Dedifferentiated amniotic fluid mesenchymal stem cell (primary cell): ENCODE measurements around the gene PRR19.
"Not testable (repeated sequence)": the region's sequence is repeated elsewhere in the genome, so short reads cannot be mapped to it uniquely, and the experiment has no call there.

Experiments
- DNase-seq: peaks from one replicate; pipeline ENCODE4 v3.0.0-alpha.2; 2016; ENCODE audit errors: extremely low spot score

PRR19 gene, protein sequence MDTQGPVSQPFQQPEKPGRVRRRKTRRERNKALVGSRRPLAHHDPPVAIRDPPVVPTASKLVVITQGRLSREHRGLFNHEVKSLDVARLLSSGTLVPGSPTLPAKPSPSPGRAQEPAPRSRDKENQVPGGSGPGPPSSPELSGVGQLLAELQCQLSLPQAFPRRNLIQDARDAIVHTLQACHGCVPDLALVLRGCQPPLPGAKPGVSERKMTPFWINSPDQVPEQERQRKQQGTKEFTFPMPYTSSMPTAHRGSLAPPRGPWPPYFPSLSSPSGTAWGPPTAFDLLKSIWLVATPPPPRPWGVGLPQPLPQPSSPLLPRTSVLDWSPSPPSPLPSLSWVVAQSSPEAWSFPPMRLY

DNA sequence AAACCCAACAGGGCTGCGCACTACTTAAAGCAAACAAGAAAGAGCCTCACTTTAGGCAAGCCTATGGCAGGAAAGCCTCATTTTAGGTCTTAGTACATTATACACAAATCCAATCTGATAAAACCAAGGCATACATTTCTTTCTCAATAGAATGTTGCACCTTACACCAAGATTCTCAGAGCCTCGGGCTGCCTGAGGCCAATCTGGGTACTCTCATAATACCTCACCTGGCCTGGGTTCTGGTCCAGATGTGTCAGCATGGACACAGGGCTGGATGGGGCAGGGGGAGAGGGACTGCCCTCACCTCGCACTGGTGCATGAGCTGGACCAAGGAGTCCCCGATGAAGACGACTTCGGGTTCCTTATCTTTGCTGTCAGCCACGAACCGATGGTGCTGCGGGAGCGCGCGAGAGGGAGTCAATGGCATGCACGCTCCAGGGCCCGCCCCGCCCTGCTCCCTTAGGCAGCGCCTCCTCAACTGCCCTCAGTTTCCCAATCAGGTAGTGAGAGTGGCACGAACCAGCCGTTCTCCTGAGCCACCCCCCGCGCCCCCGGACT, at the start of gene PRR19:
Gene PRR19, plus strand, starts transcription at position 487 of the 558 bp plus-strand sequence. CDS start 7,453 bp downstream, outside the sequence.
- no peak for DNase-seq

DNA sequence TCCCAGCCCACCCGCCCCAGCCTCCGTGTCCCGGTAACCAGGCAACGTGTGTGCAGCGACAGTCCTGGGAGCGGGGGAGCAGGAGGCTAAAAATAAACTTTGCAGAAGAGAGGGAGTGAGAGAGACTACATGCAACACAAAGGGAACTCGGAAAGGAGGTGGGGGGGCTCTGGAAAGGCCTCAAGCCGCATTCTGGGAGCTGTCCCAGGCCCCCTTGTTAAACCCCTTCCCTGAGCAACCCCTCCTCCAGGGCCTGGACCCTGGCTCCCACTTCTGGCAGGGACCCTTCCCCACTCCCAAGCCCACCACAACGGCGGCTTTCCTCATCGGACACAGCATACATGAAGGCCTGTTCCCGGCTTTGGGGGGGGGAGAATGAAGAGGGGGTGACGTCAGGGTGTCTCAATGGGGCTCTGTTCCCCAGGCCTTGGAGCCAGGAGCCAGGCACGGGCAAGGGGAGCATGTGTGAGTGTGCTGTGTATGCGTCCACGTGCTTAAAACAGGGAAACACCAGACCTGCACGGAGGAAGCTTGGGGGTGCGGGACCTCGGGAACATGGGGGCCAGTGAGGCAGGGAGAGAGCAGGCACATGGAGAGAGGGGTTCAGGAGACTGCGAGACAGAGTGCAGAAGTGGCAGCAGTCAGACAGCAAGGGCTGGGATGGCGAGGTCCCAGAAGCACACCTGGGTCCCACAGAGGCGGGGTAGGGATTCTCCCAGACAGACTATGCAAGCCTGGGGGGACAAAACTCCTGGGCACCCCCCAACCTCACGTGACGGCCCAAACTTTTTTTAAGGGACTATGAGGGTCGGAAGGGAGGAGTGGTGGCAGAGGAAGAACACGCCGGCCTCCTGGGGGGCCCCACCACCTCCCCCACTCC, 49.3 kb upstream of the PRR19 start:
- no peak for DNase-seq

DNA sequence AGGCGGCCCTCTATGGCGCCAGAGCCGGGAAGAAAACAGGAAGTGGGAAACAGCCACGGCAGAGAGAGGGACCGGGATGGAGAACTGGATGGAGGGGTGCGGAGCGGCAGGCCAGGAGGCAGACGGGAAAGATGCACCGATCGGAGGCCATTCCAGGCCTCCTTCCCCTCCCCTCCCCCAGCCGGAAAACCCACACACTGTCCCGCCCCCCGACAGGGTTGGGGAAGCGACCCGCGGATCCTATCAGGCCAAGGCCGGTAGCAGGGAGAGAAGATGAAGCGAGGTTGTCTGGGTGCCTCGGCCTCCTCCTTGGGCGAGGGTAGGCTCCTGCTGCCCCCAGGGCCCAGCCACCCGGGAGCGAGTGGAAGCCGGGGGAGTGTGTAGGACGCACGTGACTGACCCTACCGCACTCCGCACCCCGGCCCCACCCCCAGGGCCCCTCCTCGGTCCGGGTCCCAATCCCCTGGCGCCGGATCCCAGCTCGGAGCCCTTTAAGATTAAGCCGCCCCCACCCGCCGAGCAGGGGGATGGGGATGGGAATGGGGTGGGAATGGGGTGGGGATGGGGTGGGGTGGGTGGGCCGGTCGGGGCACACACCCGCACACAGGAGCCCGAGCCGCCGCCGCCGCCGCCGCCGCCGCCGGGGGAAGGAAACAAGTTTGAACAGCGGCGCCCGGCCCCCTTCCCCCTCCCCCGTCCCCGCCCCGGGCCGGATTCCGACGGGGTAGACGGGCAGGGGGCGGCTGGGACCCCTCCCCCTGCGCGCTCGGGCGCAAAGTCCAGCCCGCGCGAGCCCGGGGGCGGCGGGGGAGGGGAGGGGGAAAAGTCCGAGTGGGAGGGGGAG, 48.5 kb upstream of the PRR19 start:
- no peak for DNase-seq

DNA sequence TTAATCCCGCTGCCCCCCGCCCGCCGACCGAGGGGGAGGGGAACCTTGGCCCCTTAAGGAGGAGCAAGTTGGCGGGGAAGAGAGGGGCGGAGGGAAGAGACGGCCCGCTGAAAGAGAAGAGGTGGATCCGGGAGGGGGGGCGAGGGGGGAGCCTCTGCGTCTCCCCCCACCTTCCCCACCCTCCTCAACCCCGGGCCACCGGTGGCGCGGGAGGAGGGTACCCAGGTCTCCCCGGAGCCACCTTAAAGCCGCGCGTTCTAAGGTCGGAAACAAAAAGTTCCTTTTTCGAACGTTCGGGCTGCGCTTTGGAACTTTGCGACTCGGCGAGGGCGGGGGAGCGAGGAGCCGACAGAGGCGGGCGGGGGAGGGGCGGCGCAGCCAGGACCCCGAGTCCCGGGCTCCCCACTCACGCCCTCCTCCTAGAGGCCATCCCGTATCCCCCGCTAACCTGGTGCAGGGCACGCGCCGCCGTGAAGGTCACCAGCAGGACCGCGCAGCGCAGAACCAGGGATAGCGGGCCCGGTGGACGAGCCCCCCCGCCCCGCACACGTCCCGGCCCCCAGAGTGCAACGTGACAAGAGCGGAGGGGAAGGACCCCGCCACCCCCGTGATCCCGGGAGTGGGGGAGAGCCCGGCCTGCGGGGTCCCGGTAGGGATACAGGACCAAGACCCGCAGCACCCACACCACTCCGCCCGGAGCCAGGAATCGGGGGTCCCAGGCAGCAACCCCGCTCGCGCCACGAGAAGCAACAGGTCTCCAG, 47.7 kb upstream of the PRR19 start:
- no peak for DNase-seq

DNA sequence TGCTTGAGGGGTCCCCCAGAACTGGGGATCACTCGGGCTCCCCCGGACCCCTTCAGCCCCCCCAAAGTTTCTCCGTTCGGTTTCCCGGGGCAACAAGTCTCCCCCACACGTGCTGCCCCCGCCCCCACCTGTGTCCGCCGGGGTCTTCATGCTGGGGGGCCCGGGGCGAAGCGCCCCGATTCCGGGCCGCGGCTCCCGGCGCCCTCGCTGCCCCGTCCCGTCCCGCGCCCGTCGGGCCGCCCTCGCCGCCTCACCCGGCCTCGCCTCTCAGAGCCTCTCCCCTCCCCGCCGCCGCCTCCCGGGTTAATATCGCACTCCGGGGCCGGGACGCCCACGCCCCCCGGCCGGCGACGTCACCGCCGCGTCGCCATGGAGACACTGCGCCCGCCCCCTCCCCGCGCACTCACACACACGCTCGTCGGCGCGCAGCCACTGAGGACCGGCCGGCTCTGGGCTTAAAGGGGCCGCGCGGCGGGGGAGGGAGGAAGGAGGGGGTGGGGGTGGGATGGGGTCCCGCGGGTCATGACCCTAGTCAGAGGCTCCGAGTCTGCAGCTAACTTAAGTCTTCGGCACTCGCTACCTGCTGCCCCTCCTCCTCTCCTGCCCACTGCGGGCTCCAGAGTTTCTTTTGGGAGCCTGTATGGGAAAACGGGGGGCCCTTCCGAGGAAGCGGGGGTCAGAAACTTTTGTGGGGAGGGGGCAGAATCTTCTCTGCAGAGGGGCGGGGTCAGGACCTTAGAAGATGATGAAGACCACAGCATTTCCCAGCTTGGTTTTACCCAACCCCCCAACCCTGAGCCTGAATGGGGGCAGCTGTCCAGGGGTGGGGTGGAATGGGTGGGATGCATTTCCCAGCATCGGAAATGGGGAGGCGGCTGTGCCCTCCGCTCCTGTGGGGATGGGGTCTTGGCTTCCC, 46.8 kb upstream of the PRR19 start, which contains the start of gene ERF:
Gene ERF, minus strand, starts transcription at position 279 of the 916 bp plus-strand sequence. Its CDS starts 129 bp downstream, at position 150.
- peak; percentile 87 for DNase-seq

DNA sequence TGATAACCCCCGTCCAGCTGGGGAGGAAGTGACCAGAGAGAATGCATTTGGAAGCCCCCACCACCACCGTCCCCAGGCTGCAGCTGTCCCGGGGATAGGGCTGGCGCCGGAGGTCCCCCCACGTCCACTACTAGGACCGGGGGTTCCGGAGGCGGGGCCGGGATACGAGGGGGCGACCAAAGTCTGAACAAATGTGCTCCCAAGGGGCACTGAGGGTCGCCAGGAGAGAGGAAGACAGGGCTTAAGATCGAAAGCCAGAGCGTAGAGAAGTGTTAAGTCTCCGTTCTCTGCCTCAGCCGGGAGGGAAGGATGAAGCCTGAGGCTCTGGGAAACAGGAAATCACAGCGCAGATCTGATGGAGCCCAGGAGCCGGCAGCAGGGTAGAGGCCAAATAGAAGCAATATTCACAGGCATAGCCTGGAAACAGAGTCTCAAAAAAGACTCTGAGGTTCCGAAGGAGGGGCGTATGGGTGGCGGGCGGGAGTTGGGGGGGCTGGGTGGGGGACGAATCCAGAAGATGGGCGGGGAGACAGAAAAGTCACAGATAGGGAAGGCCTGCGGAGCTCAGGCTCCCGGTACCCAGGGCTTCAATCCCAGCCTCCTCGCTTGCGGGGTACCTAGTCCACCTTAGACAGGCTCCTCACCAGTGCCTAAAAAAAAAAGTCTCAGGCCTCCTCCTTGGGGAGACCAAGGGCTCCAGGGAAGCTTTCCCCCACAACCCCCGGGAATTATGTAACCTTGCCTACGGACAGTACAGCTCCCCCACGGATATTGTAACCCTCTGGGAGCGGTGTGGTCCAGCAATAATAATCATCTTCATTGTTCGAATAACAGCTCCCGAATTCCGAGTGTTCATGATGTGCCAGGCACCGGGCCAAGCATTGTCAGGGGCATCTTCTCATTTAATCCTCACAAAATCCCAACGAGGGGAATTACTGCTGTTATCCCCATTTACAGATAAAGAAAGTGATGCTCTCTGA, 45.9 kb upstream of the PRR19 start:
- no peak for DNase-seq

DNA sequence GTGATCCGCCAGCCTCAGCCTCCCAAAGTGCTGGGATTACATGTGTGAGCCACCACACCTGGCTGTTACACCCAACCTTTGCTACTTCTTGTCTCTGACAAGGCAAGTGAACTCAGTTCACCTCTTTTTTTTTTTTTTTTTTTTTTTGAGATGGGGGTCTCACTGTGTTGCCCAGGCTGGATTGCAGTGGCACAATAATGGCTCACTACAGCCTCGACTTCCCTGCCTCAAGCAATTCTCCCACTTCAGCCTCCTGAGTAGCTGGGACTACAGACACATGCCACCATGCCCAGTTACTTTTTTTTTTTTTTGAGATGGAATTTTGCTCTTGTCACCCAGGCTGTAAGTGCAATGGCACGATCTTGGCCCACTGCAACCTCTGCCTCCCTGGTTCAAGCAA, 44.1 kb upstream of the PRR19 start:
- DNase-seq = not testable (repeated sequence)

DNA sequence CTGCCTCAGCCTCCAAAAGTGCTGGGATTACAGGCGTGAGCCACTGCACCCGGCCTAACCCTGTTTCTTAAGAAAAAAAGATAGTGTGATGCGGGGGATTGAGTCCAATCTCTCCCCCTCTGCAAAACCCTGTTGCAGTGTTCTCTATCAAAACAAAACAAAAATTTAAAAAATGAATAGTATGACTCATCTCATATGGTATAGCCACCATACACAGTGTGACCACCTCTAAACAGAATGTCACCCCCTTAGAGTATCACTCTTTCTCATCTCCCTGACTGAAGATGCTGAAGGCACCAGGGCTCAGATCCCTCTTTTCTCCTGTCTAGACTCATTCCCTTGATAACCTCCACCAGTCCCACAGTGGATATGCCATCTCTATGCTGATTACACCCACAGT, 40.2 kb upstream of the PRR19 start:
- no peak for DNase-seq

DNA sequence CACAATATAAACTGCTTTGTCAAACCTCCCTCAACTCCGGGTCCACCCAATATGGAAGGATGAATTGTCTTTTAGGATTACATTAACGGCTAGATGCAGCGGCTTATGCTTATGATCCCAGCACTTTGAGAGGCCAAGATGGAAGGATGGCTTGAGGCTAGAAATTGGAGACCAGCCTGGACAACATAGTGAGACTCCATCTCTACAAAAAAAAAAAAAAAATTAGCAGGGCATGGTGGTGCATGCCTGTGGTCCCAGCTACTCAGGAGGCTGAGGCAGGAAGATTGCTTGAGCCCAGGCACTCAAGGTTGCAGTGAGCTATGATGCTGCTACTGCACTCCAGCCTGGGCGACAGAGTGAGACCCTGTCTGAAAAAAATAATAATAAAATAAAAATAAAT, 35.8 kb upstream of the PRR19 start:
- DNase-seq = not testable (repeated sequence)

DNA sequence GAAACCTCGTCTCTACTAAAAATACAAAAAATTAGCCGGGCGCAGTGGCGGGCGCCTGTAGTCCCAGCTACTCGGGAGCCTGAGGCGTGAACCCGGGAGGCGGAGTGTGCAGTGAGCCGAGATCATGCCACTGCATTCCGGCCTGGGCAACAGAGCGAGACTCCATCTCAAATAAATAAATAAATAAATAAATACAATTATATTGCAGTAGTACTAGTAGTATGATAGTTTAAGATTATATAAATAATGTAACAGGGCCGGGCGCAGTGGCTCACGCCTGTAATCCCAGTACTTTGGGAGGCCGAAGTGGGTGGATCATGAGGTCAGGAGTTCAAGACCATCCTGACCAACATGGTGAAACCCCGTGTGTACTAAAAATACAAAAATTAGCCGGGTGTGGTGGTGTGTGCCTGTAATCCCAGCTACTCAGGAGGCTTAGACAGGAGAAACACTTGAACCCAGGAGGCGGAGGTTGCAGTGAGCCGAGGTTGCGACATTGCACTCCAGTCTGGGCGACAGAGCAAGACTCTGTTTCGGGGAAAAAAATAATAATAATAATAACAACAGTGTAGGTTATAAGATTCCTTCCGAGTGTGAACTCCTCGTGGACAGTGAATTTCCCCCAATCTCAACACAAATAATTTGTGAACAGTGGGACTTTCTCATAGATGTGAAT, 34.9 kb upstream of the PRR19 start:
- DNase-seq = not testable (repeated sequence)

DNA sequence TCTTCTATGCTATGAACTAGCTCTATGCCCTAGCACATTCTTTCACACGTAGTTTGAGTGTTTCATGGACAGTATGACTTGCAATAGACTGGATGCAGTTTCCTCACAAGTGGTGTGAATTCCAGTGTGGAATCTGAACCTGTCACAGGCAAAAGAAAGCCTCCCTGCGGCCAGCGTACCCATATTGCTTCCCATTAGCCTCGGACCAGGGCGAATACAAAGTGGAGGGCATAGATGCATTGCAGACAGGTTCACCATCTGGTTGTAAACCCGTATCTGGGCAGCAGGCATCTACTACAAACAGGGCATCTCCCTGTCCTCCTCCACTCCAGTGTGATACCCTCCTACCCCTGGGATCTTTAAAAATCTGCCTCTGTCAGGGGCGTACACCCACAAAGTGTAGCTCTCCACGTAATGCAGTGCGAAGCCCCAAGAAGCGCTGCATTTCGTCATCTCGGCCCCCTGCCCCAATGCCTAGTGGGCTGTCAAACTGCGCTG, 34.2 kb upstream of the PRR19 start:
- DNase-seq = no peak

DNA sequence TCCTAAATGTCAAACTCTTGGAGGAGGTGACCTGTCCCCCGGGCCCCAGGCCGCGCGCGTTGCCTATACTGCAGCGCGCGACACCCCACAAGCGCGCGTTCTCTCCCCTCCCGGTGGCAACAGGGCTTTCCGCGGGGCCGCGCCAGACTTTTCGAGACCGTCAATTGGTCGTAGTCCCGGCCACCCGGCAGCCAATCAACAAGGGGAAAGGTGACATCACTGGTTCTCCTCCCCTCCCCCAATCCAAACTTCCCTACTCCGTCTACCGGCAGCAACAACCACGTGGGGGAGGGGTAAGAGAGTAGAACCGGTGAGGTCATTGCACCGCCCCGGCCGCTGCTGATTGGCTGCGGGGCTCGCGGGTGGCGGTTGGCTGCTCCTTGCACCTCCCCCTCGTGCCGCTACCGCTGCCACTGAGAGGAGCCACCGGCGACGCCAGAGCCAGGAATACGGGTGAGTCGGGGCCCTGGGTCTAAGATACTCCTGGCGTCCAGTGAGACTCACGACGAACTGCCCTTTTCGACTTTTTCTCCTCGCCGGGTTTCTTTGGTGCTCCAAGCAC, 33.7 kb upstream of the PRR19 start:
- peak; percentile 100 for DNase-seq

DNA sequence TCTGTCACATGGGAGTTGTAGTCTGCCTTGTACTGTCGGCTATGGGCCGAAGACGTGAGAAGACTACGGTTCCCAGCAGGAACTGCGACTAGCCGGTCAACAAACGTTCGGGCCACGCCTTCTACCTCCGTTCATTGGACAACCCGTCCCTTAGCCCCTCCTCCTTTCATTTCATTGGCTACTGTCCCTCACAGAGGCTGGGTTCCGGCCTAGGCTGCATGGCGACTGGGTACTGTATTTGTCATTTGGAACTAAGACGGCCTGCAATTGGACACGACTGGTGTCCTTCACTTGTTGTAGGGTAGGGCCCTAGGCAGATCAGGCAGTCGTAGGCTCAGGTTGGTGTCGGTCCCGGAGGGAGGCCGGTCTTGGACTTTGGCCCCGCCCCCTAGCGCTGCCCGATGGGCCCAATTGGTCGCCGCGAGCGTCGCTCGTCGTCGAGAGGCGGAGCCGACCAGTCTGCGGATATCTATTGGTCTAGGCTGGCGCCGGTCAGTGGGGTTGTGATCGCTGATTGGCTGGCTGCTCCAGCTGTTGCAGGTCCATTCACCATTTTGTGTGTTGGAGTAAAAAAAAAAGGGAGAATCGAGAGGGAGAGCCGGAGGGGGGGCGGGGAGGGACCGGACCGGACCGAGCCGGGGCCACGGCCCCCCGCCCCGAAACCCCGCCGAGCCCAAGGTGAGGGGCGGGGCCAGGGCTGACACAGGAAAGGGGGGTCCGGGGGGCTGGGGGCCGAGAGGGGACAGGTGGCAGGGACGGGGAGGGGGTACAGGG, 33.0 kb upstream of the PRR19 start, which contains the start of gene CIC:
Gene CIC, plus strand, starts transcription at position 549 of the 774 bp plus-strand sequence. CDS start 2,532 bp downstream, outside the sequence.
- DNase-seq = peak; percentile 100

DNA sequence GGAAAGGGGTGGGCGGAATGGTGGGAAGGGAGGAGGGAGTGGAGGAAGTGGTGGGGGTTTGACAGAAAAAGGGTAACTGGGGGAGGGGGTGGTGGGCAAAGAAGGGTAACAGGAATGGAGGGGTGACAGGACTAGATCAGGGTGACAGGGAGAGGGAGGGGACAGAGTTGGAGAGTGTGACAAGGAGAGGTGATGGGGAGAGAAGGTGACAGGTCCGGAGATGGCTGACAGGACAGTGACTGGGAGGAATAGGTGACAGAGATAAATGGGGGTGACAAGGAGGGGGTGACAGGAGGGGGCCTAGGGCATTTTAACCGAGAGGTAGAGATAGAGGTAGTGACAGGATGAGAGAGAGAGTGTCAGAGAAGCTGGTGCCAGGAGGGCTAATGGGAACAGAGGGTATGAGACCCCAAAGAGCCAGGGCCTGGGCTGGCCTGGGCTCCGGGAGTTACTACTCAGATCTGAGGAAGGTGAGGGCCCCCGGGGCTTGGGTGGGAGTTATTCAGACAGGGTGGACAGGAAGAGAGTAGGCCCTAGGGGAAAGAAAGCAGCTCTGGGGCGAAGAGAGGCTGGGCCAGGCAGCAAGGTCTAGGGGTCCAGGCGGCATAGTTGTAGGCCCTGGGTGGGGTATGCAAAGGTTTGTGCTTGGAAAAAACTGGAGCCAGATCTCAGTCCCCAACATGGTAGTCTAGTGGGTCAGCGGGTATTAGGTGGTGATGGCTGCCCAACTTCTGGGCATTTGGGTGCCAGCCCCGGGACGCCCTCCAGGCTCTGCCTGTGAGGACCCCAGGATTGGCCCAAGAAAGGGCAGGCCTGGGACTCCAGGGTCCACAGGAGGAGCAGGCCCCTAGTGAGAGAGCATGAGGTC, 32.2 kb upstream of the PRR19 start:
- DNase-seq = no peak

DNA sequence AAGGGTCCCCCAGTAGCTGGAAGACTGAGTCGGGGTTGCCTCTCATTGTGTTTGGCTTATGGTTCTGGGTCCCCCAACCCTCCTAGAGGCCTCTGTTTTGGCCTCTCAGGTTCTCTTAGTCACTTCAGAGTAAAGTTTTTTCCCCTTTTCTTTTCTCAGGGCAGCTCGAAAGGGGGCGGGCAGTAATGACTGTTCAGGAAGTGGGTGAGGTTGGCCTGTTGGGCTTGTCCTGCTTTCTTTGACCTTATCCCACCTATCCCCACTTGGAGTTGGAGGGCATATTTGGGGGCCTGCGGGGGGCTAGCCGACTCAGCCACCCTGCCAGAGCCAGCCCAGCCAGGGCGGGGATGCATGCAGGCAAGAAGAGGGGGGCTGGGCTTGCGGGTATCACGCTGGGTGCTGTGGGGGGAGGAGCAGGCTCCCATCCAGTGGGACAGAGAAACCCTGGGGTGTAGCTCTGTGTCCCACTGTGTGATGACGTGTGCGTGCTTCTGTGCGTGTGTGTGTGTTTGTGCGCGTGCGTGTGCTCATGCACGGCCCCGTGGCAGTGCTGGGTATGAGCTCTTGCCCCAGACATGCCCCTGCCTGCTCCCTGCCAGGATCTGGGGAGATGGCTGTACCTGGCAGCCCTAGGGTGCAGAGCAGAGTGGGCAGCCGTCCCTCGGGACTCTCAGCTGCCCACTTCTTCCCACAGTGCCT, 31.4 kb upstream of the PRR19 start:
- DNase-seq = no peak
